Activated naive CD4-positive, alpha-beta T cell treated with Interleukin-2 at 50 U/mL for 16 hours (primary cell): ENCODE measurements around the gene PADI2.

Source experiments
- DNase-seq: peaks from one replicate; pipeline ENCODE4 v3.0.0-alpha.2; 2020

PADI2 gene

GRCh38 chr1:17112076-17112475, 7.2 kb downstream of the PADI2 start:
- DNase-seq, result no peak

GRCh38 chr1:17110555-17110926, 8.7 kb downstream of the PADI2 start:
- DNase-seq, result no peak

DNA sequence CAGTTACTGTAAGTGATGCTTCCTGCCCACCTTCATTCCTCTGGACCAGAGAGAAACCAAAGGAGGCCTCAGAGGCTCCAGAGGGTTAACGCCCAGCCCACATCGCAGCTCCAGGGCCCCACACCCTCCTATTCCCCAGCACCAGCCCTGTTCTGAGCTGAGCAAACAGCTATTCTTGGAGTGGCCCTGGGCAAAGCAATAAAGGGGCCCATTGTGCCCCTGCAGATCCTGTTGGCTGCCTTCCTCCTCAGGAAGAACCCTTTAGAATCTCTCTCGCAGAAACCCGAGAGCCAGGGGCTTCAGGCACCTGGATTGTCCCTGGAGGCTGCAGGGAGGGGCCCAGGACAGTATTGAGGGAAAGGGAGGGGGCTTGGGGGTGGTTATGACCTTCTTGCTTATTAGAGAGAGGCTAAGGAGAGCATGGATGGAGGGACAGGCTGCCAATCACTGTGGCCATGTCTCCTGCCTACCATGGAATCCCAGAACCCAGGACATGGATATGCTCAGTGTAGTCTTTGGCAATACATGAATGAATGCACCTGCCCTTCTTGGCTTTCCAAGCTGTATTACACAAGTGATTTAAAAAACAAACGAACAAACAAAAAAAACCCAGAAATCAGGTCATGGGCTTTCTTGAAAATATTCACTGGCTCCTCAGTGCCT, 9.2 kb downstream of the PADI2 start:
- no peak for DNase-seq

GRCh38 chr1:17108786-17109185, 10.5 kb downstream of the PADI2 start:
- DNase-seq, result no peak

DNA sequence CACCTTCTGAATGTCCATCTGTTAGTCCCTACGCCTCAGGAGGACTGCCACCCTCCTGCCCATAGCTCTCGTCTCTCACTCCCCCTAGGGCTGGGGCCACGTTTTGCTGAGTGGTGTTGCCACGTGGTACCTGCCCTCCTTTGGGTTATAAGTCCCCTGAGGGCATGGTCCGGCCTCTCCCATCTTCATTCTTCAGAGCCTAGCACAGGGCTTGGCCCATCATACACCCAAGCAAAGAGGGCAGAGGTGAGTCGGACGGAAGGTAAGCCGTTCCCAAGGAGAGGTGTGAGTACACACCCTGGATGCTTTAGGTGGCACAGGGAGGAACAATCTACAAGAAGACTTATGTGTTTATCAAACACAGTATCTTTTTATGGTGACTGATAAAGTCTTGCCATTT, 10.9 kb downstream of the PADI2 start:
- DNase-seq, result no peak

GRCh38 chr1:17104782-17105181, 14.5 kb downstream of the PADI2 start:
- DNase-seq, result no peak

DNA sequence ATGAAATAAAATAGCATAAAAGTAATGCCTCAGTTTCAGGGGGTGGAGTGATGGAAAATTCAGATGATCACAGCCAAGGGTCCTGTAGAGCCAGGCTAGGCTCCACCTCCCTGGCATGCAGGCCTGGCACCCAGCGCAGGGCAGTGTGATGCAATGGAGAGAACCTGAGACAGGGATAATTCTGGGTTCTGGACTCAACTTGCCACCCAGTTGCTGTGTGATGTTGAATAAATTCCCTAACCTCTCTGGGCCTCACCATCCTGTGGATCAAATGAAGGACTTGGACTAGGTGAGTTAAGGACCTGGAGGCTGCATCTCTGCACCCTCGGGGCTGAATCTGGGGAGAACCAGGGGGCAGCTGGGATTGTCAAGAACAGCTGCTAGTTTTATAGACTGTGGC, 17.0 kb downstream of the PADI2 start:
- DNase-seq, result no peak

DNA sequence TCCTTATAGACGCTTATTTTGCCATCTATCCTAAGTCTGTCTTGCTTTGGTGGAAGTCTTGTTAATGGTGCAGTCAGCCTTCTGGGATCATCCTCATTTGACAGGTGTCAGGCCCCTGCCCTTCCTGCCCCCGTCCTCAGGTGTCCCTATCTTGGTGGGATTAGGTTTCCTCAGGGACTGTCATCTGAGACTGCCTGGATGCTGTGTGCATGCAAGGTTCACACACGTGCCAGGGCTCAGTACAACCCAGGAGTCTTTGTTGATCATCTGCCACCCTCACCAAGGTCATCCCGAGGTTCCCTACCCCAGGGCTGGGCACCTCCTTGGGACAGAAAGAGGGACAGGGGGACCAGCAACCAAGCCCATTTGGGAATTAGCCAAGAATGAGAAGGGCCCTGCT, 18.0 kb downstream of the PADI2 start:
- DNase-seq, result no peak

DNA sequence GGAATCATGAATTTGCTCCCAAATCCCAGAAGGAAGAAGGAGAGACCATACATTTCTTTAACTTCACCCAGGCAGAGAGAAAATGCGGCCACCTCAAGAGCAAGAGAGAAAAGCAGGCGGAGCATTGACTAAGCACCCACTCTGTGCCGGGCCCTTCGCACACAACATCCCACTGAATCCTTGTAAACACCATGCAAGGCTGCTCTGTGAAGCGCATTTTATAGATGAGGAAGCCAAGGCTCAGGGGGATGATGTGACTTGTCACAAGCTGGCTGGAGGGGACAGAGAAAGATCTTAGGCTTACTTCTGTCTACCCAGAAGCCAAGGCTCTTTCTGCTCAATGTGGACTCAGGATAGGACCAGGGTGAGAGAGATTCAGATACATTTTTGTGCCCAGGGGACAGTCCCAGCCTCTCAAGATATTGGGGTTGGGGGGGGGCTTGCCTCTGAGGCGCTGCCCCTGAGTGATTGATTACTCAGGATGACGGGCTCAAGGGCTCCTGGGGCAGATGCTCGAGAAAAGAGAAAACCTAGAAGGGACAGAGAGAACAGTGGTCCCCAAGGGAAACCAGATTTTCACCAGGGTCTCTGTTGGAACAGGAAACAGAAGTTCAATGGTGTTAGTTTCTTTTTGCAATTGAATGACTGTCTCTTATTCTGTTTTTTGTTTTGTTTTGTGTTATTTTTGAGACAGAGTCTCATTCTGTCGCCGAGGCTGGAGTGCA, 19.5 kb downstream of the PADI2 start:
- no peak for DNase-seq

GRCh38 chr1:17098446-17099317, 20.6 kb downstream of the PADI2 start:
- DNase-seq, result no peak

GRCh38 chr1:17097787-17098186, 21.5 kb downstream of the PADI2 start:
- no peak for DNase-seq

- DNase-seq, result no peak
Observed at GRCh38 chr1:17097147-17097546, 22.1 kb downstream of the PADI2 start.

- DNase-seq, result no peak
Observed at GRCh38 chr1:17096584-17096983, 22.7 kb downstream of the PADI2 start.

DNA sequence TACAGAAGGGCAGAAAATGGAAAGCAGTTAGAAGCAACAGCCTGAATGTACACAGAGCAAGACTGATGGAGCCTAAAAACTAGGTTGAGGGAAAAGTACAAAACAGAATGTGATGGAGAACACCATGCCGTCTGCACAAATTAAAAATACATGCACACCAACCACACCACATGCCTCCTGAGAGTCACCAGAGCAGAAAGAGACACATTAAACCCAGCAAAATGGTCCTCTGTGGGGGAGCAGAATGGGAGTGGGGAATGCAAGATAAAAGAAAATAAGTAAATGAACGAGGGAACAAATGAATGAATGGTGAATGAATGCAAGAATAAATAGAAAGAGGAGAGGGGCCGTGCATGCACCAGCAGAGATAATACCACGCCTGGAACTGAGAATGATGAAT, 24.1 kb downstream of the PADI2 start:
- DNase-seq, result no peak

- DNase-seq, result no peak
Observed at GRCh38 chr1:17094664-17095063, 24.6 kb downstream of the PADI2 start.

DNA sequence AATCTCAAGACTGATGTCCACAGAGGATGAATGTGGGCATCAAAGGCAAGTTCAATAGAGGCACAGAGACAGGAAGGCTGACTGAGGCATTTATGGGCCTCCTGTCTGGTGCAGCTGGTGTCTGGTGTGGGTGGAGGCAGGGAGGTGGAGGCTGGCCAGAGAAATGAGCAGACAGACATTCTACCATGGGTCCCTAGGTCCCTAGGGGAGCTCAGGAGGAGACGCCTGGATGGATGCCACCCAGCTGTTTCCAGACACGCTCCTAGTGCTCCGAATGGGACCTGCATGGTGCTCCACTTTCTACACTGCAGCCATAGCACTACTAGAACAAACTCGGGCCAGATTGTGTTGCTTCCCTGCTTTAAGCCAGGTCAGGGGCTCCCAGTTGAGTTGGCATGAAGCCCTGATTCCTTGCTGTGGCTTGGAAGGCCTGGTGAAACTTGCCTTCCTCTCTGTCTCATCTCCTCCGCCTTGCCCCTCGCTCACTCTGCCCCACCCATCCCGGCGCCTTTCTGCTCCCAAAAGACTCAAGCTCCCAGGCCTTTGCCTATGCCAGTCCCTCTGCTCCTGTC, 25.3 kb downstream of the PADI2 start:
- no peak for DNase-seq

- no peak for DNase-seq
Observed at GRCh38 chr1:17091252-17091651, 28.0 kb downstream of the PADI2 start.

DNA sequence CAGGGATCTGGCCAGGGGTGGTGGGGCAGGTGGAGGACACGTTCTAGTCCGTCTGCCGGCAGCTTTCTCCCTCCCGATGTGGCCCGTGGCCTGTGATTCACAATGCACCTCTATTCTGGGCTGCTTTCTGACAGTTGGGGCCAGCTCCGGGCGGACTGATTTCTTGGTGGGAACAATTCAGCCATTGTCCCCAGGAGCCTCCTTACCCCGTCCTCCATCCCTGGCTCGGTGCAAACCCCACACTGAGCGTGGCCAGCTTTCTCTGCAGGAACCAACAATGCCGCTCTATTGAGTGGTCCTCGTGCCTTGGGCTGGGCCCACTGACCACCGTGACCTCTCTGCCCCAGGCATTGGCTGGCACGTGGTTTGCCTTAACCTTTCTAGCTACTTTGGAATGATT, 29.7 kb downstream of the PADI2 start:
- no peak for DNase-seq

DNA sequence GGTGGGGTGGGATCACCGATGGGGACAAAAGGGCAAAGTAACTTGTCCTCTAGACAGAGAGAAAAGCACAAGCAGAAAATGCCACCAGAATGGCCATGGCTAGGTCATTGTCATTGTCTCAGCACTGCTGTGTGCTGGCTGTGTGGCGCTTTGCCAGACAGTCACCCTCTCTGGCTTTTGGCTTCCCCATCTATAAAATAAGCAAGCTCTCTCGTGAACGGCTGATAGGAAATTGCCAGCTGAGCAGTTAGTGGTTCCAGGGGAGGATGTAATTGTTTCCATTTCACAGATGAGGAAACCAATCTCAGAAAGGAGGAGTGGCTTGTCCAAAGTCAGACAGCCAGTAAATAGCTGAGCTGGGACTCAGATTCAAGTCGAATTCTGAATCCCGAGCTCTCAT, 32.5 kb downstream of the PADI2 start:
- DNase-seq, result no peak

DNA sequence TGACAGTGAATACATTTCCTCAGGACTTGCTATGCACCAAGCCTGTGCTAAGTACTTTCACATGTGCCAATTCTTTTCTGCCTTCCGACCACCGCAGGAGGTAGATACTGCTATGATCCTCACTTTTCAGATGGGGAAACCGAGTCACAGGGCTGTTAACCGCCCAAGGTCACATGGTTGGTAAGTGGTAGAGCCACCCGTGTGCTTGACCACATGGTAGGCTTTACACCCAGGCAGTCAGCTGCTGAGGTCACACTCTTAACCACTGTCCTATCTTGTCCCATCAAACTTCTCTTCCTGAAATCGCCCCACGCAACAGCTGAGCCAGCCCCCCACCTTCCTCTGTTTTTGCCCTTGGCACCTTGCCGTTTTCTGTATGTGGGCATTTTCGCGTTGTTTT, 34.5 kb downstream of the PADI2 start:
- no peak for DNase-seq

GRCh38 chr1:17082761-17083160, 36.5 kb downstream of the PADI2 start:
- DNase-seq, result no peak

- DNase-seq, result no peak
Observed at GRCh38 chr1:17081439-17081838, 37.8 kb downstream of the PADI2 start.

DNA sequence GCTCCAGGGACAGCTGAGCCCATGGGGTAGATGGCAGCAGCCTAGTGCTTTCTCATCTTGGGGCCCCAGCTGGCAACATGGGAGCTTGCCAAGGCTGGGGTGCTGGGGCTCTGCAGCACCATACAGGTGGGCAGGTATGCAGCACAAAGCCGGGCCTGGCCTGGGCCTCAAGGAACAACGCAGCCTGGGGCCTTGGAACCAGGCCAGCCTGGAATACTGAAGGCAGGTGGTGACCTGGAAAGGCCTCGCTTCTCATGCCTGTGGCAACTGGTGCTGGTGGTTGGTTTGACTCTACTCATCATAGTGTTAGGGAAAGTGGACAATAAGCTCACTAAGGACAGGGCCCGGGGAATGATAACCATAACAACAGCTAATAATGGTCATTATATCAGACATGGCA, 38.4 kb downstream of the PADI2 start:
- DNase-seq, result no peak
